Renal cortex interstitium (tissue), 11 donors: Measurements from ENCODE around the gene RANBP17. TPM values are rescaled to one million over a fixed set of nuclear protein-coding genes. Genes with fewer than 3 reads are reported as not detected.

Source experiments
- DNase-seq, 11 donors: peaks; one replicate each; pipeline ENCODE4 v3.0.0-alpha.2; 2013; ENCODE audit warnings: low read depth in 9 of 11, low spot score in 4 of 11; ENCODE audit errors: extremely low read depth in 1 of 11
- polyA plus RNA-seq, 3 donors: library from polyadenylated mRNA; unstranded; fragments of 120-200 nt; gene quantifications; one replicate each; pipeline ENCODE4 v1.2.1, GENCODE V29; 2013; ENCODE audit not compliant: insufficient read length in 3 of 3

RANBP17 gene
- polyA plus RNA-seq, 3 donors, result 9.7 to 16.2 (median 12.6) TPM

DNA sequence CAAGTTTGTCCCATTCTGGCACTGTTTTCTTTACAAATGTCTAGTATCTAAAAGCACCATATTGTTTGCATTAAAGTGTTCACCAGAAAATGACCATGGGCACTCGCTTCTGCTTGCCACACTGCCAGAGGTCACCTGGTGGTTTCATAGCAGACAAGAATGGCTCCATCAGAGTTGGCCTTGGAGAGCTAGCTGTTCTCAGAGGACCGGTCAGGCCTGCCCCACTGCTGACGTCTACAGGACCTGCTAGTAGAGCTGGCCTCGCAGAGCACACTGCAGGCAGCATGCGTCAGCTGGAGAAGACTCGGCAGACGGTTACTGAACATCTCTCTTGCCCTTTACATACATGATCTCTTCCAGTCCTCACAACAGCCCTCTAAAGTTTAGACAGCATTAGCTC, 438.5 kb downstream of the RANBP17 start:
- no peak for DNase-seq

DNA sequence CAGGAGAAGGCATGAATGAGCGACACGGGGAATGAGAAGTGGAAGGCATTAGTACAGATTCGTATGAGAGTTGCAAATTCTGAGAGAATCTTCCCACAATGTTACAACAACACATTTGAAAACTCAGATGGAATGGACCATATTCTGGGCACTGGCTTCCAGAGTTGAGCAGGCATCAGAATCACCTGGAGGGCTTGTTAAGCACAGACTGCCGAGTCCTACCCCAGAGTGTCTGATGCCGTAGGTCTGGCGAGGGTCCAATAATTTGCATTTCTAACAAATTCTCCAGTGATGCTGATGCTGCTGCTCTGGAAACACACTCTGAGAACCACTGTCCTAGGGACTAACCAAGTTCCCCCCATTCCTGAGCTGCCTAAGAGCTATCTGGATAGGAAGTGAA, 444.3 kb downstream of the RANBP17 start:
- DNase-seq, result no peak

DNA sequence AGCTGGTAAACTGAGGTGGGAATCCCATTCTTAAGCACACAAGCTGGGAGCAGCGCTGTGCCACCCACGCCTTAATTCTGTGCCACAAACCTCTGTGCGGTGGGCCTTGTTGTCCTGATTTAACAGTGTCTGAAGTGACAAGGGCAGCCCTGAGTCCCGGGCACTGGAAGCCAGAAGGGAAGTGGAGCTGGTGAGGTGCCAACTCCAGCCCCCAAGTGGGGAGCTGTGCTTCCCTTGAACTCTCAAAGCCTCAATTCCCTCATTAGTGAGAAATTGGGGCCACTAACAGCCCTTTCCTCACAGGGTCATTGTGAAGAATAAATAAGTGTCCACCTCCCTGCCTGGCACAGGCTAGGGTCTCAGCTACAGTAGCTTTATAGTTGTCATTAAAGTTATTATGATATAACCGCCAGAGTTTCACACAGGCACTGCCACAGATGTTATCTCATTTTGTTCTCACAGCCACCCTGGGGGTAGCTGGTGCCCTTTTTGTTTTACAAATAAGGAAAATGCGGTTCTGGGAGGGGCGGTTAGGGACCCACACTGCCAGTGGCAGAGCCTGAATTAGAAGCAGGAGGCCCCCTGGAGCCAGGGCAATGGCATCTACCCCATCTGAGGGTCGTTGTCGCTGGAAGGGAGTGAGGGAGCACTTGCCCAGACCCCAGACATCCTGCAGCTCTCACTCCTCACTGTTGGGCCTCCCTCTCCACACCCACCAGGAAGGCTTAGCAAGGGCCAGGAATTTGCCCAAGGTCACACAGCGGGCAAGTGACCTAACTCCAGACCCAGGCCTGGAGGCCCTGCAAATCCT, 445.2 kb downstream of the RANBP17 start:
- no peak for DNase-seq

DNA sequence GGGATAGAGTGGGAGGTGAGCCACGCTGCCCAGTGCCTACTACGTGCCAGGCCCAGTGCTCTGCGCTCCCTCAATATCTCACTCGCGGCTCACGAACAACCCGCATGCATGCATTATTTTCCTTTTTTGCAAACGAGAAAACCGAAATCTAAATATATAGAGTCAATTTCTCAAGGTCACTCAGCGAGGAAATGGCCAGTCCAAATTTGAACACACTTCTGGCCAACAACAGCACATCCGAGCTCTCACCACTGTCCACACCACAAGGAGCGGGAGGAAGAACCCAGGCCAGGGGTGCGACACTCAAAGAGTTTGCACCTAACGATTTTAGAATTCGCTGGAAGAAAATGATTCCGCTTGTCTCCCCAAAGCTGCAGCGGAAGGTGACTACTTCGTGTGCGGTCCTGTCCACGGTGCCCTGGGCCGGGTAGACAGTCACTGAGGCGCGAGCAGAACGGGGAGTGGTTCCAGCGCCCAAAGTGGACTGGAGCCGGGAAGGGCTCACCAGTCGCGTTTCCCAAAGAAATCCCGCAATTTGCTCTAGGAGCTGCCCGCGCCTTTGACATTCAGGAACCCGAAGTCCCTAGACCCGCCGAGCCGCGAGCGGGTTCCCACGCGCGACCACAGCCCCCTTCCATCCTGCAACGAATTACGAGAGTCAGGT, 446.1 kb downstream of the RANBP17 start:
- DNase-seq, result no peak

DNA sequence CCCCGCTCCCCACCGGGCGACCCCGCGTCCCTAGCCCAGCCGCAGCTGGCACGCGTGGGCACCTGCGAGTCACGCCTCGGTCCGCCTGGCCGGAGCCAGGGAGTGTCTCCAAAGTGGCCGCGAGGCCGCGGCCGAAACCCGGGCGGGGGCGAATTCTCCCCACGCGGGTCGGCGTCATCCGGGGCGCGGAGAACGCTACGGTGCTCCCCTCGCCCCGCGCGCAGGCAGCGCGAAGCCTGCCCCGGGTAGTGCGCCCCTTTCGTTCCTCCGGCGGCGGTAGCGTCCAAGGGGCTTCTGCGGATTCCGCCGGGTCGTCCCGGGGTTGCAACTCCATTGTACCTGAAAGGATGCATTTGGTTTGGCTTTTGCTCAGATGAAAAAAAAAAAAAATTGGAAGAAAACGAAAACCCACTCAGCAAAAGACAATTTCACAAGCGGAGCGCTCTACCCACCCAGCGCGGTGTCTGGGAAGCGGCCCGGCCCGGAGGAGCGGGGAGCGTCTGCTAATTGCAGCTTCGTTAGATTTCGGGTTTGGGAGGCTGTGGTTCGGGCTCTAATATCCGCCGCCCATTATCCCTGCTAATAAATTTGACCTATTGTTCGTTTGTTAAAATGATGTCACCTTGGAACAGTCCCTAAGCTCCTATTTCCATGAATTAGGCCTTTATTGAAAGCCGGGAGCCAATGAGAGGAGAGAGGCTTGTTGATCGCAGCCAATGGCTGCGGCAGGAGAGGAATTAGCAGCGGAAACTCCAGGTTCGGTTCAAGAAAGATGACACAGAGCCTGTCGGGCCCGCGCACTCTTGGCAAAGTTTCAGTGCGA, 446.8 kb downstream of the RANBP17 start, which contains the start of gene TLX3:
TSS of gene TLX3 (plus strand) at position 796 of the 823 bp plus-strand sequence. CDS start 118 bp downstream, outside the sequence.
- peak in 2 of 11 donors; percentile 36 to 55 for DNase-seq

DNA sequence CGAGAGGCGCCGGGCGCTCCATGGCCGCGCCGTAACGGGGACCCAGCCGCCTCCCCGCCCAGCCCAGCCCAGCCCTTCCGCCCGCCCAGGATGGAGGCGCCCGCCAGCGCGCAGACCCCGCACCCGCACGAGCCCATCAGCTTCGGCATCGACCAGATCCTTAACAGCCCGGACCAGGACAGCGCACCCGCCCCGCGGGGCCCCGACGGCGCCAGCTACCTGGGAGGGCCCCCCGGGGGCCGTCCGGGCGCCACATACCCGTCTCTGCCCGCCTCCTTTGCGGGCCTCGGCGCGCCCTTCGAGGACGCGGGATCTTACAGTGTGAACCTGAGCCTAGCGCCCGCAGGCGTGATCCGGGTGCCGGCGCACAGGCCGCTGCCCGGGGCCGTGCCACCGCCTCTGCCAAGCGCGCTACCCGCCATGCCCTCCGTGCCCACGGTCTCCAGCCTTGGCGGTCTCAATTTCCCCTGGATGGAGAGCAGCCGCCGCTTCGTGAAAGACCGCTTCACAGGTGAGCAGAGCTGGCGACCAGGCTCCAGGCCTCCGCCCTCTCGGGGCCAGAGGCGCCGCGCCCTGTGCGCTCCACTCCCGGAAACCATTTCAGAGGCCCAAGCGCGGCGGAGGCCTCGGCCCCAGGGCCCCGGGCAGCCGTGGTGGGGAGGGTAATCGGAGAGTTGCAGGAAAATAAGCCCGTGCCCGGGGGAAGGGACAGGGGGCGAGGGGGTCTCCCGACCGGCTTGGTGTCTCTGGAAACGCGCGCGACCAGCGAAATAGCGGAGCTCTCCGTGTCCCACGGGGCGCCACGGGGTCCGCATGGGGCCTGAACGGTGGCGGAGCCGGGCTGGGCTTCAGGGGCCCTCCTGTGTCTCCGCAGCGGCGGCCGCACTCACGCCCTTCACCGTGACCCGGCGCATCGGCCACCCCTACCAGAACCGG, 447.7 kb downstream of the RANBP17 start:
- DNase-seq, result no peak

DNA sequence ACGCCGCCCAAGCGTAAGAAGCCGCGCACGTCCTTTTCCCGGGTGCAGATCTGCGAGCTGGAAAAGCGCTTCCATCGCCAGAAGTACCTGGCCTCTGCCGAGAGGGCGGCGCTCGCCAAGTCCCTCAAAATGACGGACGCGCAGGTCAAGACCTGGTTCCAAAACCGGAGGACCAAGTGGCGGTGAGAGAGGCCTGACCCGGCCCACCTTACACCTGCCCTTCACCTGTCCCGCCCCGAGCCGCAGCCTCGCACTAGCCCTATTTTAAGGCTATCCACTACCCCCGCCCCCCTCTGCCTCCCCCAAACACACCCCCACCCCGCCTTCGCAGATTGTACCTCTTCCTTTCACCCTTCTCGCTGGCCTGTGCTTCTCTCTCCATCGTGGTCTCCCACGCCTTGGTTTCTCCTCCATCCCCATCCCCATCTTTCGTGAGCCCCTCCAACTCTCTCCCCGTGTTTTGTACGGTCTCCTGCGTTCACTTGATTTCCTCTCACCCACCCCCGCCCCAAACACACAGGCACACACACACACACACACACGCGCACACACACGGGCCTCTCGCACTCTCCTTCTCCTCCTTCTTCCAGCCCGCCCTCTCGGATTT, 448.5 kb downstream of the RANBP17 start:
- DNase-seq, result no peak

DNA sequence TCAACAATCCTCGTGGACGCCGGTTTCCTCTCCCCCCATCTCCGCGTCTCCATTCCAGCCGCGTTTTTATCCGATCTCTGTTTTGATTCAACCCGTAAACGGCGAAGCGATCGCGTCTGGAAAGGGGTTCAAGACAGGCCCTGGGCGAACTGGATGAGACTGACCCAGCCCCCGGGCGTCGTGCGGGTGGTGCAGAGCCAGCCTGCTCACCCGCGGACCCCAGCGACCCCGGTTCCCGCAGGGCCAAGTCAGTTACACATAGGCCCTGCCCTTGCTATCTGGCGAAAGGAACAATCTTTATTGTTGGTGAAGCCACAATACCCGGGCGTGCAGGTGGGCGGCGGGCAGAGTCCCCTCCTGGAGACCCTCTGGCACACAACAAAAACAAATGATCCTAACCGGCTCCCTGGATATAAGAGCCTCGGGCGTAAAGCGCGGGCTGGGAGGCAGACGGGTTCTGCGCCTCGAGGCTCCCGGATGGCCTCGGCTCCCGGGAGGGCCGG, 449.1 kb downstream of the RANBP17 start:
- DNase-seq, result no peak

DNA sequence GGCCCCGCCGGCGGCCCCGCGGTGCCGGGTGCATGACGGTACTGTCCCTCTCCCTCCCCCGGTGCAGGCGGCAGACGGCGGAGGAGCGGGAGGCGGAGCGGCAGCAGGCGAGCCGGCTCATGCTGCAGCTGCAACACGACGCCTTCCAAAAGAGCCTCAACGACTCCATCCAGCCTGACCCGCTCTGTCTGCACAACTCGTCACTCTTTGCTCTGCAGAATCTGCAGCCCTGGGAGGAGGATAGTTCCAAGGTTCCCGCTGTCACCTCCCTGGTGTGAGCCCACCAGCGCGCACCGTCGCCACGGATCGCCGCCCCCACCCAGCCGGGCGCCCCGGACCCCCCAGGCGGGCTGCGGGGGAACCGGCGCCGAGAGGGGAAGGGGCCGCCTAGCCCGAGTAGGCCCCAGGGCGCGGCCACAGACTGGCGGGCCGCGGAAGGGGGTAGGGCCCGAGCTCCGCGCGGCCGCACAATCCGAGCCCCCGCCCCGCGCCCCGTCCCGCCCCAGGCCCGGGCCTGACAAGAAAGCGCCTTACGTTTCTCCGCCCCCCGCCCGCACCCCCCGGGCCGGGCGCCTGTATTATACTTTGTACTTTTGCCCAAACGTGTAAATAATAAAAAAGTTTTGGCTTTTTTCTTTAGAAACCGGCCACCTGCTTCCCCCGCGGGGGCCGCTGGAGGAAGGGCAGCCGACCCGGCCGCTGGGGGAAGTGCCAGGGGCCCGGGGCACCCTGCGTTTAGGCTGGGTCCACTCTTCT, 449.7 kb downstream of the RANBP17 start:
- DNase-seq, result peak in 1 of 11 donors; percentile 26

DNA sequence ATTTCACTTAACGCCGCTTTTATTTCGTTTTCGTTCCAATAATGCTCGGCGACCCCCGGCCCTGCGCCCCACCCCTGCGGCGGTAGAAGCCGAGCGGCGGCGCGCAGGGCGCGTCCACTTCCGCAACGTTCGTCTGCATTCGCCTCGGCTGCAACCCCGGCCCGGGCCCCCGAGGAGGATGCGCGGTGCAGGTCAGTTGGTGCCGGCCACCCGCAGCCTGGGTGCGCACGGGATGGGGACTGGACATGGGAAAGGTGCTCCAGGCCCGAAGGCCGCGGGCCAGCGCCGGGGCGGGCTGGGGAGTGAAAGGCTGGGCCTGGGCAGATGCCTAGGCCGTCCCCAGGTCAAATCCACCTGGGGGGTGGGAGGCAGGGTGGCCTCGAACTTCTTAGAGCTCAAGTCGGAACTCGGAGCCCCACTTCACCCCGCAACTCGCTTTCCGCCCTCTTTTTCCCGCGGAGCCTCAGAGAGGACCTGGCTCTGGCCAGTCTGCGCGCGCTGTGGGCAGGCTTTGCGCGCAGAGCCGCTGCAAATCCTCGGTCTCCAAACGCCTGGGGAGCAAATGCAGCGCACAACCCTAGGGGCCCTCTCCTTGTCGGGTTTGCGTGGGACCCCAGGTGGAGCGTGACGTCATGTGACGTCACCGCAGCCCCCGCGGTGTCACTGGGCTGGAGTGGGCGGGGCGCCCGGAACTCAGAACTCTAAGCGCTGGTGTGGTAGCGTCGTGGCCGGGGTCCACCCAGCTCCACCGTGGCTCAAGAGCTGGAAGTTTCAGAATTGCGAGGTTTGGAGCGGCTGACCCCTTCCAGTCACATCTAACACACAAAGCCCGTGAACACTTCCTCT, 450.5 kb downstream of the RANBP17 start:
- DNase-seq, result no peak

DNA sequence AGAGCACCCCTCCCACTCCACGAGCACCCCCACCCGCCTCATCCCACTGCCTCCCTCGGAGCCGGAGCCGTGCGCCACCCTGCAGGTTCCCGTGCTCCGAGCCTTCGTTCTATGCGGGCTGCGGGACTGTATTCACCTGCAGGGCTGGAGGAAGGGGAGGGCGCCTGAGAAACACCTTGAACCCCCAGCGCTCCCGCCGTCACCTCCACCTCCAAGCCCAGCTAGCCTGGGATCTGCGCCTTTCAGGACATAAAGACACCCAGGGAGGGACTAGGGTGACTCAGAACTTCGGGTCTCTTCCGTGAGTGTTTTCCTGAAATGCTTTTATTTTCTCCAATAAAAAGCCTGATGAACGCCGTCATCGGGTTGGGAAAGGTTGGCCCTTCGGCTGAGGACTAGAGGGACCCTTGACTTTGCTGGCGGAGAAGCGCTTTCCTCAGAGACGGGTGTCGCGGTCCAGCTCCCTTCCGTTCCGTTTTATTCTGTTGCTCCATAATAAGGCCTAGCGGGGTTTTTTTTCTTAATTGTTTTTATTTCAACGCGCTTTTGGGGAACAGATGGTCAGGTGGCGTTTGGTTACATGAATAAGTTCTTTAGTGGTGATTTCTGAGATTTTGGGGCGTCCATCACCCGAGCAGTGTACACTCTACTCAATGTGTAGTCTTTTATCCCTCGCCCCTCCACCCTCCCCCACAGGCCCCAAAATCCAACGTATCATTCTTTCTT, 451.8 kb downstream of the RANBP17 start:
- no peak for DNase-seq

DNA sequence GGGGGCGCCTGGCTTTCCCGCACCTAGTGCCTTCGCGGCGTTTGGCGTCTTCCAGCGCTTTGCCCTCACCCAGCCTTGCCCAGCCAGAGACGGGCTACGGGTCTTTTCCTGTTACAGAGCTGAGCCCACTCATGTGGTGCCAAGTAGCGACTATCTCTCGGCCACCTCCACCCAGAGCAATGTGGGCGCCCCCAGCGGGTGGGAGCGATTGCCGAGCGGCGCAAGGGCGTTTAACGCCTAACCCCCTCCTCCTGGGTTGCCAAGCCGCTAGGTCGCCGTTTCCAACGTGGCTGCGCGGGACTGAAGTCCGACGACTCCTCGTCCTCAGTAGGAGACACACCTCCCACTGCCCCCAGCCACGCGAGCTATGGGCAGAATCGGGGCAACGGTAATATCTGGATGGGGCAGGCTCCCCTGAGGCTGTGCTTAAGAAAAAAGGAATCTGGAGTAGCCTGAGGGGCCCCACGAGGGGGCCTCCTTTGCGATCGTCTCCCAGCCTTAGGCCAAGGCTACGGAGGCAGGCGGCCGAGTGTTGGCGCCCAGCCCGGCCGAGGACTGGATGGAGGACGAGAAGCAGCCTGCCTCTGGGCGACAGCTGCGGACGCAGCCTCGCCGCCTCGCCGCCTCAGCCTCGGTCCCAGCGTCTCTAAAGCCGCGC, 453.0 kb downstream of the RANBP17 start:
- peak in 1 of 11 donors; percentile 49 for DNase-seq

DNA sequence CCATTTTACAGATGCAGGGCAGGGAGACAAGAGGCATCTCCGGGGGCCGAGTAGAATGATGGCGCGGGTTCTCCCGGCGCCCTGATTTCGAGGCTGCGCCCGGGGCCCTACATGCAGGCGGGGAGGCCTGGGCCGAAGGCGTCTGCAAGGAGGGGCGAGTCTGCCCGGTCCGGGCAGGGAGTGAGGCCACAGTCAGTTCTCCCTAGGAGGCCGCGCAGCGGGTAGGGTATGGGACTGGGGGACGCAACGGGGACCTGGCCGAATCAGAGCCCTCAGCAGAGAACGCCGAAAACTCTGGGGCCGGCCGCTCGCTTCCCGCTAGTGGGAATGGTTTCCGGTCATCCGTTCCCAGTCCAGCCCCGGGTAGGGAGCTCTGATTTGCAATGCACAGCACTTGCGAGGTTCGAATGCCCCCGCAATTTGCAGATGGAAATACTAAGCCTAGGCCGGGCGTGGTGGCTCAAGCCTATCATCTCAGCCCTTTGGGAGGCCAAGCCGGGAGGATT, 453.6 kb downstream of the RANBP17 start:
- DNase-seq, result no peak

DNA sequence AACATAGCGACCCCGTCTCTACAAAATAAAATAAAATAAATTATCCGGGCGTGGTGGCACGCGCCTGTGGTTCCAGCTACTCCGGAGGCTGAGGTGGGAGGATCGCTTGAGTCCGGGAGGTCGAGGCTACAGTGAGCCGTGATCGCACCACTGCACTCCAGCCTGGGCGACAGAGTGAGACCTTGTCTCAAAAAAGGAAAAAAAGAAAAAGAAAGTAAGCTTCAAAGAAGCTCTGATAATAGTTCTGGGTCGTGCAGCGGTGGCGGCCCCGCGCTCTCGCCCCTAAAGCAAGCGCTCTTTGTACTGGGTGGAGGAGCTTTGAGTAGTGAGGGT, 454.1 kb downstream of the RANBP17 start:
- no peak for DNase-seq
